Daoy (cell line): ENCODE data around the gene DMXL1. TPM values are rescaled to one million over a fixed set of nuclear protein-coding genes. Genes with fewer than 3 reads are reported as not detected.
"Not testable (repeated sequence)": the region's sequence is repeated elsewhere in the genome, so short reads cannot be mapped to it uniquely, and the experiment has no call there.

ENCODE experiments used
- DNase-seq: peaks from one replicate; pipeline ENCODE4 v3.0.0-alpha.2; 2015; ENCODE audit warnings: low read depth
- total RNA-seq: library from RNA; depleted of rRNA; stranded (reverse); fragments of >200 nt; shearing (Covaris generic); gene quantifications from 2 replicates; pipeline ENCODE4 v1.2.3, GENCODE V29; 2014

The DMXL1 gene
- total RNA-seq, 1 experiment from 2014 or later = 23.6 TPM

GRCh38 chr5:119131530-119132304 is 60.8 kb downstream of the DMXL1 start:
- DNase-seq = no peak

DNA sequence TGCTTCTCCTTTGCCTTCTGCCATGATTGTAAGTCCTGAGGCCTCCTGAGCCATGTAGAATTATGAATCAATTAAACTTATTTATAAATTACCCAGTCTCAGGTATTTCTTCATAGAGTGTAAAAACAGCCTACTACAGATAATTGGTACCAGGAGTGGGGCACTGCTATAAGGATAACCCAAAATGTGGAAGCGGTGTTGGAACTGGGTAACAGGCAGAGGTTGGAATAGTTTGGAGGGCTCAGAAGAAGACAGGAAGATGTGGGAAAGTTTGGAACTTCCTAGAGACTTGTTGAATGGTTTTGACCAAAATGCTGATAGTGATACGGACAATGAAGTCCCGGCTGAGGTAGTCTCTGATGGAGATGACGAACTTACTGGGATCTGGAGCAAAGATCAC is 64.9 kb downstream of the DMXL1 start:
- not testable (repeated sequence) for DNase-seq

DNA sequence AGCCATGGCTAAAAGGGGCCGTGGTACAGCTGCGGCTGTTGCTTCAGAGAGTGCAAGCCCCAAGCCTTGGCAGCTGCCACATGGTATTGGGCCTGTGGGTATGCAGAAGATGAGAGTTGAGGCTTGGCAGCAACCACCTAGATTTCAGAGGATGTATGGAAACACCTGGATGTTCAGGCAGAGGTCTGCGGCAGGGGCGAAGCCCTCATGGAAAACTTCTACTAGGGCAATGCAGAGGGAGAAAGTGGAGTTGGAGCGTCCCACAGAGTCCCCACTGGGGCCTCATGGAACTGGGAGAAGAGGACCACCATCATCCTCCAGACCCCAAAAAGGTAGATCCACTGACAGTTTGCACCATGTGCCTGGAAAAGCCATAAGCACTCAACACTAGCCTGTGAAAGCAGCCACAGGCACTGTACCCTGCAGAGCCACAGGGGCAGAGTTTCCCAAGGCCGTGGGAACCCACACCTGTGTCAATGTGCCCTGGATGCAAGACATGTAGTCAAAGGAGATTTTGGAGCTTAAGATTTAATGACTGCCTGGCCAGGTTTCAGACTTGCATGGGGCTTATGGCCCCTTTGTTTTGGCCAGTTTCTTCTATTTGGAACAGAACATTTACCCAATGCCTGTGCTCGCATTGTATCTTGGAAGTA is 65.9 kb downstream of the DMXL1 start:
- no peak for DNase-seq

DNA sequence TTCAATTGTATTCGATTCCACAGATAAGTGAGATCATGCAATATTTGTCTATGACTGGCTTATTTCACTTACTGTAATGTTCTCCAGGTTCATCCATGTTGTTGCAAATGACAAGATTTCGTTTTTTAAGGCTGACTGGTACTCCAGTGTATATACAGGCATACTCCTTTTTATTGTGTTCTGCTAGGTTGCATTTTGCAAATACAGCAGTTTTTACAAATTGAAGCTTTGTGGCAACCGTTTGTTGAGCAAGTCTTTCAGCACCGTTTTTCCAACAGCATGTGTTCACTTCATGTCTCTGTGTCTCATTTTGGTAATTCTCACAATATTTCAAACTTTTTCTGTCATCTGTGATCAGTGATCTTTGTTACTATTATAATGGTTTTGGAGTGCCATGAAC is 82.7 kb downstream of the DMXL1 start:
- DNase-seq = no peak

DNA sequence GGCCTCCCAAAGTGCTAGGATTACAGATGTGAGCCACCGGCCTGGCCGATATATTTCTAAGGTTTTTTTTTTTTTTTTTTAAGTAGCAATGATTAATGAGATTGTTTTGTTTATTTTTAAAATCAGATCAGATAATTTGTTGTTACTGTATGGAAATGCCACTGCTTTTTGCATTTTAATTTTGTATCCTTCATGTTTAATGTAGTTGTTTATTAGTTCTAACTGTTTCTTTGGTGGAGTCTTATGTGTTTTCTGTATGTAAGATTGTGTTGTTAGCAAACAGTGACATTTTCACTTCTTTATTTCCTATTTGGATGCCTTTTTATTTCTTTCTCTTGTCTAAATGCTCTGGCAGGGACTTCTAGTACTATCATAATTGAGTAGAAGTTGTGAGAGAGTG is 87.3 kb downstream of the DMXL1 start:
- DNase-seq = no peak

- DNase-seq = no peak
Observed at GRCh38 chr5:119161430-119161829, 90.5 kb downstream of the DMXL1 start.

DNA sequence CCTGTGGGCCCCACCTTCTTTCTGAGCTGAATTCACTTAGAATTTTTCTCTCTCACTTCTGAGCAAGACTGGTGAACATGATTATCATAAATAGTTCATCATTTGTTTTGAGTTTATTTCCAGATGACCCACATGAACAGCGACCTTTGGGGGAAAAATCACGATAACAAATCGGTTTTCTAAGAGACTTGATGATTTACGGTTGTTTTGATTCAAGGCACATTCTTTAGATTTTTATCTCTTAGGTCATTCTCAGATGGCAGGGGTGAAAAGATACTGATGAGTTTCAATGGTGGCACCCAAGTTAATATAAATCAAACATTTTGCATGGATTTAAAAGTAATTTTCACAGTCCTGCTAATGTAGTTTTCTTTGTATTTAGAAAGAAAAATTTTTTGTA is 95.1 kb downstream of the DMXL1 start:
- DNase-seq = no peak

DNA sequence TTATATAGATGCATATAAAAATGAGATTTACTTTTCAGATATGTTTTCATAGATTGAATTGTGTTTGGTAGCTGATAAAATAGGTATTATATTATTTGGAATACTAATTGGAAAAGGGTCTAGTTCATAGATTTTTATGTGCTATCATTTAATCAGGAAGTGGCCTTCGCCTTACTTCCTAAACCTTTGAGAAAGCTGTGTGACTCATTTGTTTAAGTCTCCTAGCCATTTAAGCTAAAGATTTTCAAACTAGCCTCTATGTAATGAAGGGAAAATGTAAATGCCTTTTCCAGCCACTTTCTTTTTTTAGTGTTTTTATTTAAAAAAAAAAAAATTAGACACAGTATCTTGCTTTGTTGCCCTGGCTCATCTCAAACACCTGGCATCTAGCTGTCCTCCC is 97.5 kb downstream of the DMXL1 start:
- no peak for DNase-seq

GRCh38 chr5:119171686-119172085 is 100.8 kb downstream of the DMXL1 start:
- no peak for DNase-seq

DNA sequence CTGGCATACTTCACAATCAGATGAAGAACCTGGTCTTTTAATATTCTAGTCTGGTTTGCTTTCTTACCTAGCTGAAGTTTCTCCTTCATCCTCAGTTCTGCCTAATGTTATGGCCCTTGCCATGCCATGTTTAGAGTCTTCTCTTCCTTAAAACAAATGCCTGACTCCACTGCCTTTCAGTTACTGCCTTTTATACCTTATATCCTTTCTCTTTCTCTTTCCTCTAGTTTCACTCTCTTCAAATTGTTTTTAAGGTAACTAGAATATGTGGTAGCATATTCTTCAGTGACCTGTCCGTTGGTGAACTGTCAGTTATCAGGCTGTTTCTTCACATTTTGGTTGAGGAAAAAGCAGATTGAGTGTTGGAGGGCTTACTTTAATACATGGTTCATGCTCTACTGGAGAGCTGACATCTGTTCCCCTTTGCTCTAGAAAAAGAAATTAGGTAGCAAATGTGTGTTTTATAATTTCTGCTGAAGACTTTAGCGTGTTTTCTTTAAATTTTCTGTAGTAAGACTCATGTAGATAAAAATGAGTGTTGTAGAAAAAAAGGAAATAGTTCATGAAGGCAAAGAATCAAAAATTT is 103.8 kb downstream of the DMXL1 start:
- no peak for DNase-seq

DNA sequence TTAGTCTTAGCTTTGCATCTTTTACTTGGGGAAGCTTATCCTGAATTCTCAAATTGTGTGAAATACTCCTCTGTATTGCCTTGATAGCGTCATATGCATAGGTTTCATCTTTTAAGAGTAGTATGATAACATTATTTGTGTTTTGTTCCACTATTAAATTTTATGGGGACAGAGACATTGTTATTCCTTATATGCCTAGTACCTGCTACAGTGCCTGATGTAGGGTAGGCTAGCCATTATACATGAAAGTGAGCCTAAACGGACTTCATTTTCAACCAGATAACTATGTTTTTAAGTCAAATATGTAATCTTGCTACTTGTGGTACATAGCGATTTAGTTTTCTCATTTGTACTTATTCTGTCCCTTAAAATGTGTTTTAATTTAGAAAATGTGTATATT is 105.9 kb downstream of the DMXL1 start:
- DNase-seq = no peak

GRCh38 chr5:119177226-119177625 is 106.3 kb downstream of the DMXL1 start:
- no peak for DNase-seq

DNA sequence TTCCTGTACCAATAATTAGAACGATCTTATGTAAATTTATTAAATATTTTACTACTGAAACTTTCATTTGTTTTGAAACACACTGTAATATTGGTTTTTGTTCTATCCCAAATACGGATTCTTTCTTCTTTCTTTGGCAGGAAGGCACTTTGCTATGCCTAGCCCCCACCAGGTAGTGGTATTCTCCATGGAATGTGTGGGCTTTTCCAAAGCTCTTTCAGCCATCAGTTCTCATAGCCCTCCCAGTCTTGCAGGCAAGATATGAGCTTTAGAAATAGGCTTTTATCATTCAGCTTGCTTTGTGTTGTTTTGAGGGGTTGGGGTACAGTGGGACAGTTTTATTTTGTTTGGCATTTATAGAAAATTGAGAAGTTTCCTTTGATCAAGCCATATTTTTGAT is 107.5 kb downstream of the DMXL1 start:
- no peak for DNase-seq

GRCh38 chr5:119179857-119180641 is 109.2 kb downstream of the DMXL1 start:
- peak; percentile 16 for DNase-seq

DNA sequence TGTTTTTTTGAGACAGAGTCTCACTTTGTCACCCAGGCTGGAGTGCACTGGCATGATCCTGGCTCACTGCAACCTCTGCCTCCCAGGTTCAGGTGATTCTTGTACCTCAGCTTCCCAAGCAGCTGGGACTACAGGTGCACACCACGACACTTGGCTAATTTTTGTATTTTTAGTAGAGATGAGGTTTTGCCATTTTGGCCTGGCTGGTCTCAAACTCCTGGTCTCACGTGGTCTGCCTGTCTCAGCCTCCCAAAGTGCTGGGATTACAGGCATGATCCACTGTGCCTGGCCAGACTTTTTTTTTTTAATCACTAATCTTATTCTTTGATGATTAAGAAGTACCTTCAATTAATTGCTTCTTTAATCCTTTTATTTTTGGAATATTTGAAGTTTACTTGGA is 114.6 kb downstream of the DMXL1 start:
- not testable (repeated sequence) for DNase-seq

DNA sequence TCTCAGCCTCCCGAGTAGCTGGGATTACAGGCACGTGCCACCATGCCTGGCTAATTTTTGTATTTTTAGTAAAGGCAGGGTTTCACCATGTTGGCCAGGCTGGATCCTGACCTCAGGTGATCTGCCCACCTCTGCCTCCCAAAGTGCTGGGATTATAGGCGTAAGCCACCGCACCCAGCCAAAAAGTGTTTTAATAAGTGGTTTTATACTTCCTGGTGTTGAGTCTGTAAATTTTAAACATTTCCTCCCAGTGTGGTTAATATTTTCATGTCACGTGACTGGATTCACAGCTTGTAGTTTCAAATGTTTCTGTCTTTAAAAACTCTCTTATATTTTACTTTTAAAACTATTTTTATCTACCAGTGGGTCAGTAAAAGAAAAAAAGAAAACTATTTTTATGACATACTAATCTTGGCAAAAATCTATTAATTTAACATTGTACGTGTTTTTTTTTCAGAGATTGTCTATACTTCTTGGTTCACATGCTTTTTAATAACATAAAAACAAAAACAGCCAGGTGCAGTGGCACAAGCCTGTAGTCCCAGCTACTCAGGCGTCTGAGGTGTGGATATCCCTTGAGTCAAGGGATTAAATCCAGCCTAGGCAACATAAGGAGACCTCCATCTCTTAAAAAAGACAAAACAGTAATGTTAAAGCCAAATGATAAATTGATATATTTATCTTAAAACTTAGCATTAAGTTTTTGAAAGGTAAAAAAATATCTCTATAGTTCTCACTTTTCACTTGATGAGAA is 117.1 kb downstream of the DMXL1 start:
- DNase-seq = no peak

- no peak for DNase-seq
Observed at GRCh38 chr5:119190470-119191095, 119.7 kb downstream of the DMXL1 start.

- no peak for DNase-seq
Observed at GRCh38 chr5:119191944-119192343, 121.1 kb downstream of the DMXL1 start.

DNA sequence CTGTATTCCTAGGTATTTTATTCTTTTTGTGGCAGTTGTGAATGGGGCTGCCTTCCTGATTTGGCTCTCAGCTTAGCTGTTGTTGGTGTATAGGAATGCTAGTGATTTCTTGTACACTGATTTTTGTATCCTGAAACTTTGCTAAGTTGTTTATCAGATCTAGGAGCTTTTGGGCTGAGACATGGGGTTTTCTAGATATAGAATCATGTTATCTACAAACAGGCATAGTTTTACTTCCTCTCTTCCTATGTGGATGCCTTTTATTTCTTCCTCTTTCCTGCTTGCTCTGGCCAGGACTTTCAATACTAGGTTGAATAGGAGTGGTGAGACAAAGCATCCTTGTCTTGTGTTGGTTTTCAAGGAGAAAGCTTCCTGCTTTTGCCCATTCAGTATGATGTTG is 129.9 kb downstream of the DMXL1 start:
- DNase-seq = no peak

DNA sequence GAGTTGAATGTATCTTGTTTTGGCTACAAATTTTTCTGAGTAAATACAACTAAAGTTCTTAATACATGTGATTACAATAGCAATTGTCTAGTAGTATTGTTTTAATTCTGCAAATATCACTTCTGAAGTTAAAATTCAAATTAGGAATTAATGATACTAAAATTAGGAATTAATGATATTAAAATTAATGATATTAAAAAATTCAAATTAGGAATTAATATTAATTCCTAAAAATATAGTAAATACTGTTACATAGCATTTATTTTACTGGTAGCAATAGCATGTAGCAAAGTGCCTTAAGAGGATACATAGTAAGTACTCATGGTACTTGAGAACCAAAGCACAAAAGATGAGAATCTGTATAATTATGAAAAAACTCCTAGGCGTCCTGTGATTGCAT is 136.2 kb downstream of the DMXL1 start:
- DNase-seq = no peak

DNA sequence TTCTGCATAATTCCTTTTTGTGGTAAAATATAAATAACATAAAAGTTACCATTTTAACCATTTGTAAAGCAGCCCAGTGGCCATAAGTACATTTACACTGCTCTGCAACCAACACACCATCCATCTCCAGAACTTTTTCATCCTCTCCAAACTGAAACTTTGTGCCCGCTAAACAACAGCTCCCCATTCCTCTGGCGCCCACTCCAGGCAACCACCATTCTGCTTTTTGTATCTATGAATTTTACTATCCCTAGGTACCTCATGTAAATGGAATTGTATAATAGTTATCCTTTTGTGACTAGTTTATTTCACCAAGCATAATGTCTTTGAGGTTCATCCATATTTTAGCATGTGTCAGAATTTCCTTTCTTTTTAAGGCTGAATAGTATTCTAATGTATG is 141.1 kb downstream of the DMXL1 start:
- DNase-seq = no peak
